Upper lobe of left lung (tissue), 6 donors: ENCODE measurements around the gene CD1E. TPM values are rescaled to one million over a fixed set of nuclear protein-coding genes. Genes with fewer than 3 reads are reported as not detected.
"Not testable (repeated sequence)": the region's sequence is repeated elsewhere in the genome, so short reads cannot be mapped to it uniquely, and the experiment has no call there.

Experiments
- ATAC-seq, 2 donors: fragments of 200-7000 bp; cut with Tn5 transposase; one replicate each; pipeline ENCODE4 v1.9.1; 2022; ENCODE audit warnings: mild to moderate bottlenecking in 2 of 2, moderate library complexity in 2 of 2; ENCODE audit not compliant: low FRiP score in 2 of 2
- DNase-seq, 2 donors: peaks; one replicate each; pipeline ENCODE4 v3.0.0-alpha.2; 2019 to 2020
- H3K27ac ChIP-seq, 4 donors: fragments of 200-600 bp; sonication (generic); one replicate each; pipeline ENCODE4 v1.5.1; 2016 to 2019
- H3K27me3 ChIP-seq, 4 donors: fragments of 200-600 bp; sonication (generic); one replicate each; pipeline ENCODE4 v1.5.1; 2017 to 2019
- H3K36me3 ChIP-seq, 4 donors: fragments of 200-600 bp; sonication (generic); one replicate each; pipeline ENCODE4 v1.5.1; 2016 to 2019
- H3K4me1 ChIP-seq, 4 donors: fragments of 200-600 bp; sonication (generic); one replicate each; pipeline ENCODE4 v1.5.1; 2018 to 2019
- H3K4me3 ChIP-seq, 4 donors: fragments of 200-600 bp; sonication (generic); one replicate each; pipeline ENCODE4 v1.5.1; 2017 to 2019; ENCODE audit warnings: mild to moderate bottlenecking in 2 of 4, moderate library complexity in 1 of 4
- H3K9me3 ChIP-seq, 4 donors: fragments of 200-600 bp; sonication (generic); one replicate each; pipeline ENCODE4 v1.5.1; 2018 to 2019
- EP300 ChIP-seq, 4 donors: sonication (generic); formaldehyde crosslinking; IDR thresholded peaks; one replicate each; pipeline ENCODE4 v1.5.1; 2017; ENCODE audit warnings: antibody characterized with exemption in 4 of 4, control low read depth in 2 of 4
- POLR2A ChIP-seq, 4 donors: fragments of 450-650 bp; IDR thresholded peaks; one replicate each; pipeline ENCODE4 v1.5.1; 2016 to 2017; ENCODE audit warnings: antibody characterized with exemption in 4 of 4, mild to moderate bottlenecking in 2 of 4
- POLR2AphosphoS5 ChIP-seq, 2 donors: sonication (generic); formaldehyde crosslinking; IDR thresholded peaks; one replicate each; pipeline ENCODE4 v1.5.1; 2017; ENCODE audit warnings: antibody characterized with exemption in 2 of 2
- WGBS, 2 donors: methylation state at CpG; one replicate each; pipeline ENCODE4 v1.1.5; 2017 to 2018; 5-methylcytosine and 5-hydroxymethylcytosine counted together
- total RNA-seq, 6 donors: library from RNA; depleted of rRNA in 4 of 6; stranded (reverse); fragments of >200 nt in 4 of 6; gene quantifications; one replicate each; pipeline versions ENCODE4 v1.1.0 to v1.2.1, GENCODE V29; 2016 to 2021
- TF ChIP-seq, protein P1 (sequence below), 6 experiments: fragments of 450-650 bp in 4 of 6; fragments of 200-600 bp in 2 of 6; sonication (generic) in 2 of 6; IDR thresholded peaks; one replicate each; pipeline ENCODE4 v1.5.1; 2016 to 2019; ENCODE audit warnings: antibody characterized with exemption in 6 of 6
- donor health status: DM: no; HTN: no; CAD: no; lungs with moderate emphysema.
- donor health status: DM: no; HTN: yes; CAD: no; lungs with severe emphysema.

Gene CD1E
- total RNA-seq, 6 donors from 2014 or later, result 2.1 to 4.0 TPM; not detected in 4

GRCh38 chr1:158357441-158357840, 3.7 kb downstream of the CD1E start:
- no peak overlapping the region for H3K27ac ChIP-seq
- no peak overlapping the region for H3K4me3 ChIP-seq
- H3K36me3 ChIP-seq, result no peaks in the 10 kb centered on the region
- DNase-seq, result no peak
- WGBS, 2 donors, result 85 to 89% methylated on average over 1 of the region's 1 CpG
- no peaks in the 10 kb centered on the region for H3K27me3 ChIP-seq
- H3K4me1 ChIP-seq, result no peaks in the 10 kb centered on the region
- TF ChIP-seq, protein P1, sequence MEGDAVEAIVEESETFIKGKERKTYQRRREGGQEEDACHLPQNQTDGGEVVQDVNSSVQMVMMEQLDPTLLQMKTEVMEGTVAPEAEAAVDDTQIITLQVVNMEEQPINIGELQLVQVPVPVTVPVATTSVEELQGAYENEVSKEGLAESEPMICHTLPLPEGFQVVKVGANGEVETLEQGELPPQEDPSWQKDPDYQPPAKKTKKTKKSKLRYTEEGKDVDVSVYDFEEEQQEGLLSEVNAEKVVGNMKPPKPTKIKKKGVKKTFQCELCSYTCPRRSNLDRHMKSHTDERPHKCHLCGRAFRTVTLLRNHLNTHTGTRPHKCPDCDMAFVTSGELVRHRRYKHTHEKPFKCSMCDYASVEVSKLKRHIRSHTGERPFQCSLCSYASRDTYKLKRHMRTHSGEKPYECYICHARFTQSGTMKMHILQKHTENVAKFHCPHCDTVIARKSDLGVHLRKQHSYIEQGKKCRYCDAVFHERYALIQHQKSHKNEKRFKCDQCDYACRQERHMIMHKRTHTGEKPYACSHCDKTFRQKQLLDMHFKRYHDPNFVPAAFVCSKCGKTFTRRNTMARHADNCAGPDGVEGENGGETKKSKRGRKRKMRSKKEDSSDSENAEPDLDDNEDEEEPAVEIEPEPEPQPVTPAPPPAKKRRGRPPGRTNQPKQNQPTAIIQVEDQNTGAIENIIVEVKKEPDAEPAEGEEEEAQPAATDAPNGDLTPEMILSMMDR (IDR thresholded peaks at IDR 0.05), result no peak
- H3K9me3 ChIP-seq, result no peaks in the 10 kb centered on the region
- no peak for ATAC-seq

GRCh38 chr1:158362482-158362881, 8.8 kb downstream of the CD1E start:
- no peaks in the 10 kb centered on the region for H3K9me3 ChIP-seq
- no peaks in the 10 kb centered on the region for H3K4me1 ChIP-seq
- H3K4me3 ChIP-seq, result no peak overlapping the region
- TF ChIP-seq EP300 (IDR thresholded peaks at IDR 0.05), result no peak
- no peak for TF ChIP-seq POLR2AphosphoS5 (IDR thresholded peaks at IDR 0.05)
- TF ChIP-seq, protein P1 (IDR thresholded peaks at IDR 0.05), result no peak
- TF ChIP-seq POLR2A (IDR thresholded peaks at IDR 0.05), result no peak
- H3K27me3 ChIP-seq, result no peaks in the 10 kb centered on the region
- ATAC-seq (no peak), DNase-seq (no peak)
- 52 to 53% methylated on average over 1 of the region's 1 CpG for WGBS, 2 donors
- H3K27ac ChIP-seq, result no peak overlapping the region
- H3K36me3 ChIP-seq, result no peaks in the 10 kb centered on the region

GRCh38 chr1:158362941-158363340, 9.2 kb downstream of the CD1E start:
- Histone ChIP-seq H3K9me3 (no peaks in the 10 kb centered on the region), H3K36me3 (no peaks in the 10 kb centered on the region), H3K4me3 (no peak overlapping the region), H3K4me1 (no peaks in the 10 kb centered on the region), H3K27me3 (no peaks in the 10 kb centered on the region), H3K27ac (no peak overlapping the region)
- TF ChIP-seq, protein P1 (IDR thresholded peaks at IDR 0.05), result no peak
- no peak for TF ChIP-seq EP300 (IDR thresholded peaks at IDR 0.05)
- TF ChIP-seq POLR2A (IDR thresholded peaks at IDR 0.05), result no peak
- no peak for TF ChIP-seq POLR2AphosphoS5 (IDR thresholded peaks at IDR 0.05)
- 78 to 83% methylated on average over 1 of the region's 1 CpG for WGBS, 2 donors
- ATAC-seq, result no peak
- DNase-seq, result no peak

GRCh38 chr1:158366783-158367182, 13.1 kb downstream of the CD1E start:
- H3K27ac ChIP-seq, result no peak overlapping the region
- TF ChIP-seq EP300 (IDR thresholded peaks at IDR 0.05) (no peak), POLR2AphosphoS5 (IDR thresholded peaks at IDR 0.05) (no peak), POLR2A (IDR thresholded peaks at IDR 0.05) (no peak)
- TF ChIP-seq, protein P1 (IDR thresholded peaks at IDR 0.05), result no peak
- no peak overlapping the region for H3K4me3 ChIP-seq
- no peaks in the 10 kb centered on the region for H3K27me3 ChIP-seq
- no peaks in the 10 kb centered on the region for H3K36me3 ChIP-seq
- peaks cover 0 to 9% (median 2%) of the 10 kb centered on the region in 4 donors for H3K9me3 ChIP-seq
- no peaks in the 10 kb centered on the region for H3K4me1 ChIP-seq
- DNase-seq (no peak), ATAC-seq (no peak)

GRCh38 chr1:158371188-158371953, 17.7 kb downstream of the CD1E start:
- no peaks in the 10 kb centered on the region for H3K36me3 ChIP-seq
- H3K27ac ChIP-seq, result no peak overlapping the region
- peaks cover 0 to 26% (median 2%) of the 10 kb centered on the region in 4 donors for H3K9me3 ChIP-seq
- no peaks in the 10 kb centered on the region for H3K27me3 ChIP-seq
- WGBS, 2 donors, result 74 to 78% methylated on average over 4 to 6 of the region's 6 CpGs
- H3K4me3 ChIP-seq, result no peak overlapping the region
- TF ChIP-seq POLR2A (IDR thresholded peaks at IDR 0.05), result no peak
- no peak for TF ChIP-seq EP300 (IDR thresholded peaks at IDR 0.05)
- no peak for TF ChIP-seq POLR2AphosphoS5 (IDR thresholded peaks at IDR 0.05)
- TF ChIP-seq, protein P1 (IDR thresholded peaks at IDR 0.05), result no peak
- DNase-seq, result no peak
- ATAC-seq, result no peak
- no peaks in the 10 kb centered on the region for H3K4me1 ChIP-seq

GRCh38 chr1:158374101-158374500, 20.4 kb downstream of the CD1E start:
- not testable (repeated sequence) for H3K36me3 ChIP-seq, ATAC-seq, H3K4me3 ChIP-seq, H3K27ac ChIP-seq, H3K27me3 ChIP-seq, H3K4me1 ChIP-seq
- DNase-seq, result peak in 1 of 2 donors; percentile 62
- H3K9me3 ChIP-seq, result peaks cover 0 to 26% (median 2%) of the 10 kb centered on the region in 4 donors
- WGBS, 2 donors, result 94 to 100% methylated on average over 1 to 25 of the region's 25 CpGs
